DND-41 (cell line): Measurements from ENCODE around the gene LGALS8.

ENCODE experiments used
- CTCF ChIP-seq: IDR thresholded peaks from 2 replicates; pipeline ENCODE4 v1.5.1; 2012; ENCODE audit warnings: borderline replicate concordance, low read length, moderate library complexity, mild to moderate bottlenecking; ENCODE audit not compliant: poor library complexity, severe bottlenecking; ENCODE audit errors: extremely low read depth
- EZH2 ChIP-seq: IDR thresholded peaks from 3 replicates; pipeline ENCODE4 v1.6.1; 2012; ENCODE audit warnings: borderline replicate concordance, low read depth, mild to moderate bottlenecking, moderate library complexity, low read length, inconsistent platforms; ENCODE audit not compliant: severe bottlenecking

GRCh38 chr1:236511735-236512418 is 11.9 kb upstream of the LGALS8 start:
- TF ChIP-seq EZH2 (no peak), CTCF (no peak)
